AG09319 (cell line): Measurements from ENCODE around the gene SAPCD1.

Source experiments
- DNase-seq: peaks from one replicate; pipeline ENCODE4 v3.0.0-alpha.2; 2010; ENCODE audit warnings: low read depth; ENCODE audit errors: extremely low read depth
- CTCF ChIP-seq: IDR thresholded peaks from 2 replicates; pipeline ENCODE4 v1.5.1; 2011; ENCODE audit warnings: low read depth, mild to moderate bottlenecking, inconsistent platforms, low read length, moderate library complexity

SAPCD1 gene

GRCh38 chr6:31776485-31776988 lies 14.1 kb downstream of the SAPCD1 start:
- no peak for TF ChIP-seq CTCF
- no peak for DNase-seq

GRCh38 chr6:31776989-31777666 lies 14.7 kb downstream of the SAPCD1 start, which contains the start of gene VWA7:
Gene VWA7 (minus strand): TSS chr6:31777328. CDS start chr6:31776779, 549 bp downstream.
- no peak for DNase-seq
- TF ChIP-seq CTCF = no peak

GRCh38 chr6:31777667-31778050 lies 15.2 kb downstream of the SAPCD1 start:
- TF ChIP-seq CTCF = no peak

GRCh38 chr6:31778193-31778592 lies 15.7 kb downstream of the SAPCD1 start:
- no peak for TF ChIP-seq CTCF
- DNase-seq = no peak

More at GRCh38 chr6:31777667-31778050, 15.2 kb downstream of the SAPCD1 start:
- DNase-seq = no peak

- no peak for TF ChIP-seq CTCF
- no peak for DNase-seq
Observed at GRCh38 chr6:31778999-31779885, 16.8 kb downstream of the SAPCD1 start.

GRCh38 chr6:31779908-31780307 lies 17.5 kb downstream of the SAPCD1 start:
- no peak for DNase-seq
- TF ChIP-seq CTCF = no peak
